D721Med (cell line): ENCODE results near the gene ENOX1.
"Not testable (repeated sequence)": the region's sequence is repeated elsewhere in the genome, so short reads cannot be mapped to it uniquely, and the experiment has no call there.

Experiments
- DNase-seq: peaks from one replicate; pipeline ENCODE4 v3.0.0; 2011; ENCODE audit warnings: low spot score; ENCODE audit not compliant: insufficient read length
- FAIRE-seq: peaks from 2 replicates; lab custom pipeline; 2011; peaks lifted over from hg19 to GRCh38; lab: Jason Lieb, UNC
- CTCF ChIP-seq: IDR thresholded peaks from 2 replicates; pipeline ENCODE4 v1.5.1; 2012; ENCODE audit warnings: mild to moderate bottlenecking, control low read depth; ENCODE audit not compliant: insufficient read depth; ENCODE audit errors: missing control alignments

The ENOX1 gene

GRCh38 chr13:43426355-43426754 lies 360.4 kb downstream of the ENOX1 start:
- DNase-seq (no peak), FAIRE-seq (no peak)
- TF ChIP-seq CTCF: no peak

GRCh38 chr13:43425234-43425633 lies 361.5 kb downstream of the ENOX1 start:
- DNase-seq (no peak), FAIRE-seq (no peak)
- TF ChIP-seq CTCF: no peak

- DNase-seq: no peak
- FAIRE-seq: no peak
- TF ChIP-seq CTCF: no peak
Observed at GRCh38 chr13:43424412-43424811, 362.4 kb downstream of the ENOX1 start.

- TF ChIP-seq CTCF: no peak
- DNase-seq: no peak
- FAIRE-seq: no peak
Observed at GRCh38 chr13:43422116-43422515, 364.7 kb downstream of the ENOX1 start.

GRCh38 chr13:43416842-43417241 lies 369.9 kb downstream of the ENOX1 start:
- not testable (repeated sequence) for FAIRE-seq, DNase-seq

GRCh38 chr13:43416408-43416807 lies 370.4 kb downstream of the ENOX1 start:
- FAIRE-seq, DNase-seq: not testable (repeated sequence)

GRCh38 chr13:43415903-43416391 lies 370.8 kb downstream of the ENOX1 start:
- FAIRE-seq, DNase-seq: not testable (repeated sequence)

GRCh38 chr13:43414111-43414510 lies 372.7 kb downstream of the ENOX1 start:
- FAIRE-seq: no peak
- DNase-seq: no peak
- TF ChIP-seq CTCF: no peak

- TF ChIP-seq CTCF: no peak
- FAIRE-seq: no peak
Observed at GRCh38 chr13:43411741-43412140, 375.0 kb downstream of the ENOX1 start.

More at GRCh38 chr13:43411741-43412140, 375.0 kb downstream of the ENOX1 start:
- DNase-seq: no peak
